Osteoblast (primary cell): ENCODE measurements around the gene DROSHA. TPM values are rescaled to one million over a fixed set of nuclear protein-coding genes. Genes with fewer than 3 reads are reported as not detected.

ENCODE experiments used
- DNase-seq: peaks from one replicate; pipeline ENCODE4 v3.0.0; 2011; ENCODE audit warnings: low spot score, mixed read lengths; ENCODE audit not compliant: insufficient read length; ENCODE audit errors: missing footprints
- H2AFZ ChIP-seq: 2 replicates; pipeline ENCODE4 v1.6.0; 2011; ENCODE audit warnings: mild to moderate bottlenecking, low read length
- H3K27ac ChIP-seq: 2 replicates; pipeline ENCODE4 v1.5.1; 2011; ENCODE audit warnings: mild to moderate bottlenecking, low read depth, low read length, moderate library complexity
- H3K27me3 ChIP-seq: 2 replicates; pipeline ENCODE4 v1.6.0; 2012; ENCODE audit warnings: mild to moderate bottlenecking, control low read depth, inconsistent platforms, low read length, moderate library complexity; ENCODE audit not compliant: insufficient read depth
- H3K36me3 ChIP-seq: 2 replicates; pipeline ENCODE4 v1.5.1; 2011; ENCODE audit warnings: mild to moderate bottlenecking, low read length, control low read depth, moderate library complexity; ENCODE audit not compliant: insufficient read depth
- H3K4me1 ChIP-seq: 2 replicates; pipeline ENCODE4 v1.5.1; 2011; ENCODE audit warnings: mild to moderate bottlenecking, low read length, control low read depth, moderate library complexity; ENCODE audit not compliant: insufficient read depth
- H3K4me2 ChIP-seq: 2 replicates; pipeline ENCODE4 v1.6.0; 2011; ENCODE audit warnings: mild to moderate bottlenecking, low read length; ENCODE audit not compliant: insufficient read depth
- H3K4me3 ChIP-seq: fragments of 200-600 bp; sonication (generic); 3 replicates; pipeline ENCODE4 v1.5.1; 2012; ENCODE audit warnings: mild to moderate bottlenecking, low read length, inconsistent platforms; ENCODE audit not compliant: insufficient read depth
- H3K79me2 ChIP-seq: 2 replicates; pipeline ENCODE4 v1.6.0; 2012; ENCODE audit warnings: mild to moderate bottlenecking, low read length, control low read depth, inconsistent platforms; ENCODE audit not compliant: insufficient read depth
- H3K9me3 ChIP-seq: 2 replicates; pipeline ENCODE4 v1.5.1; 2011; ENCODE audit warnings: low read depth, low read length, control low read depth
- H4K20me1 ChIP-seq: 2 replicates; pipeline ENCODE4 v1.6.0; 2012; ENCODE audit warnings: mild to moderate bottlenecking, low read length, control low read depth; ENCODE audit not compliant: insufficient read depth
- total RNA-seq: library from RNA; depleted of rRNA; stranded (reverse); fragments of >200 nt; gene quantifications from 2 replicates; pipeline ENCODE4 v1.2.3, GENCODE V29; 2012
- TF ChIP-seq, protein P1 (sequence below): IDR thresholded peaks from 2 replicates; pipeline ENCODE4 v1.5.1; 2011; ENCODE audit warnings: mild to moderate bottlenecking, low read depth, low read length, moderate library complexity; ENCODE audit errors: extremely low read depth

The DROSHA gene
- total RNA-seq, 1 donor = 32.9 TPM

DNA sequence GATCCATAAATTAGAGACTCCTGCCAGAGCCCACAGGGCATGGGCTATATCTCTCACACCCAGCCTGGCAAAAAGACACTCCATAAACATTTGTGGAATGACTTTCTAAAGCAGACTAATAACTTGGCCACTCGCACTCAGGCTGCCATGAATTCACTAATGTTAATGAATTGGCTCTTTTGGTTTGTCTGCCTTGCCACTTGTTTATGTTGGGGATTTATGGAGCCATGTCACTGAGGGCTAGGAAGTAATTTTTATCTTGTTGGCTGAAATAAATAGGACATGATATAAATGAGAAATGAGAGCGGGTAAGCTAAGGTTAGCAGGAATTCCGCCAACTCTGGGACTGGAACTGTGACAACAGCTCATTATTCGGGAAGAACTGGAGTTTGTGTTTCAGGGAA is 55.2 kb downstream of the DROSHA start:
- H4K20me1 ChIP-seq = no peaks in the 10 kb centered on the region
- H3K79me2 ChIP-seq = no peaks in the 10 kb centered on the region
- no peaks in the 10 kb centered on the region for H3K27me3 ChIP-seq
- no peaks in the 10 kb centered on the region for H3K36me3 ChIP-seq
- H3K4me1 ChIP-seq = peaks cover 14% of the 10 kb centered on the region
- no peak overlapping the region for H3K27ac ChIP-seq
- no peak for DNase-seq
- H3K9me3 ChIP-seq = no peaks in the 10 kb centered on the region
- H2AFZ ChIP-seq = no peak overlapping the region
- no peak overlapping the region for H3K4me3 ChIP-seq
- H3K4me2 ChIP-seq = no peak overlapping the region
- TF ChIP-seq, protein P1, sequence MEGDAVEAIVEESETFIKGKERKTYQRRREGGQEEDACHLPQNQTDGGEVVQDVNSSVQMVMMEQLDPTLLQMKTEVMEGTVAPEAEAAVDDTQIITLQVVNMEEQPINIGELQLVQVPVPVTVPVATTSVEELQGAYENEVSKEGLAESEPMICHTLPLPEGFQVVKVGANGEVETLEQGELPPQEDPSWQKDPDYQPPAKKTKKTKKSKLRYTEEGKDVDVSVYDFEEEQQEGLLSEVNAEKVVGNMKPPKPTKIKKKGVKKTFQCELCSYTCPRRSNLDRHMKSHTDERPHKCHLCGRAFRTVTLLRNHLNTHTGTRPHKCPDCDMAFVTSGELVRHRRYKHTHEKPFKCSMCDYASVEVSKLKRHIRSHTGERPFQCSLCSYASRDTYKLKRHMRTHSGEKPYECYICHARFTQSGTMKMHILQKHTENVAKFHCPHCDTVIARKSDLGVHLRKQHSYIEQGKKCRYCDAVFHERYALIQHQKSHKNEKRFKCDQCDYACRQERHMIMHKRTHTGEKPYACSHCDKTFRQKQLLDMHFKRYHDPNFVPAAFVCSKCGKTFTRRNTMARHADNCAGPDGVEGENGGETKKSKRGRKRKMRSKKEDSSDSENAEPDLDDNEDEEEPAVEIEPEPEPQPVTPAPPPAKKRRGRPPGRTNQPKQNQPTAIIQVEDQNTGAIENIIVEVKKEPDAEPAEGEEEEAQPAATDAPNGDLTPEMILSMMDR = no peak

- DNase-seq = no peak
These were observed 60.0 kb downstream of the DROSHA start for GRCh38 chr5:31471916-31472315.

GRCh38 chr5:31471040-31471439 is 60.9 kb downstream of the DROSHA start:
- Histone ChIP-seq H3K27ac (no peak overlapping the region), H4K20me1 (no peaks in the 10 kb centered on the region), H3K4me2 (no peak overlapping the region), H3K27me3 (no peaks in the 10 kb centered on the region), H3K4me1 (peaks cover 16% of the 10 kb centered on the region), H3K36me3 (peaks cover 6% of the 10 kb centered on the region), H2AFZ (no peak overlapping the region), H3K4me3 (no peak overlapping the region), H3K9me3 (no peaks in the 10 kb centered on the region), H3K79me2 (no peaks in the 10 kb centered on the region)
- no peak for DNase-seq
- TF ChIP-seq, protein P1 = no peak

More at GRCh38 chr5:31471916-31472315, 60.0 kb downstream of the DROSHA start:
- no peak overlapping the region for H3K4me2 ChIP-seq
- TF ChIP-seq, protein P1 = no peak
- H3K36me3 ChIP-seq = peaks cover 4% of the 10 kb centered on the region
- no peak overlapping the region for H3K4me3 ChIP-seq
- no peak overlapping the region for H2AFZ ChIP-seq
- H3K27me3 ChIP-seq = no peaks in the 10 kb centered on the region
- no peaks in the 10 kb centered on the region for H3K9me3 ChIP-seq
- H3K79me2 ChIP-seq = no peaks in the 10 kb centered on the region
- no peak overlapping the region for H3K27ac ChIP-seq
- peaks cover 16% of the 10 kb centered on the region for H3K4me1 ChIP-seq
- H4K20me1 ChIP-seq = no peaks in the 10 kb centered on the region

DNA sequence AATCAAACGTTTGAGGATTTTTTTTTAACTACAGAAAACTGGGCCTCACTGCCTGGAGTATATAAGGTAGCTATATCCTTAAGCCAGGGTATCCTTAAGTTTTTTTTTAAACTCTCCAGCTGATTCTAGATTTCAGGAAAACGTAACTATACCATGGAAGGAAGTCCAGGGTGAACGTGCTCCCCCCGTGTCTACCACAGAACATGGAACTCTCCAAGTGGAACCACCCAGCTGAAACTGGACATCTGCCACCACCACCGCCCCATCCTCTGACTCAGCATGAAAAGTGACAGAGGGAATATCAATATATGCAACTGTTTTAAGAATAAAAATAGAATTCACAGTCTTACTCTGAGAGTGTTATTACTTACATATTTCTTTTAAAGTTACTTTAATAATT is 61.3 kb downstream of the DROSHA start:
- H2AFZ ChIP-seq = no peak overlapping the region
- H3K4me3 ChIP-seq = no peak overlapping the region
- peak overlapping the region; percentile 38 for H3K4me2 ChIP-seq
- H3K36me3 ChIP-seq = peaks cover 10% of the 10 kb centered on the region
- H3K9me3 ChIP-seq = no peaks in the 10 kb centered on the region
- H3K27ac ChIP-seq = no peak overlapping the region
- H3K27me3 ChIP-seq = no peaks in the 10 kb centered on the region
- DNase-seq = no peak
- H3K79me2 ChIP-seq = no peaks in the 10 kb centered on the region
- H3K4me1 ChIP-seq = peaks cover 16% of the 10 kb centered on the region
- H4K20me1 ChIP-seq = no peaks in the 10 kb centered on the region
- TF ChIP-seq, protein P1 = no peak
